KBM-7 (cell line): ENCODE data around the gene CXCR5.

ENCODE experiments used
- DNase-seq: peaks from one replicate; pipeline ENCODE4 v3.0.0-alpha.2; 2015
- in situ Hi-C: fragments of 300-500 bp; cut with MboI; formaldehyde crosslinking; loops from 2 replicates; pipeline ENCODE4 v1.14.3; 2020; ENCODE audit warnings: low sequenced_read_pairs, low pct_unique_long_range_greater_than_20kb, mixed read lengths

Gene CXCR5

DNA sequence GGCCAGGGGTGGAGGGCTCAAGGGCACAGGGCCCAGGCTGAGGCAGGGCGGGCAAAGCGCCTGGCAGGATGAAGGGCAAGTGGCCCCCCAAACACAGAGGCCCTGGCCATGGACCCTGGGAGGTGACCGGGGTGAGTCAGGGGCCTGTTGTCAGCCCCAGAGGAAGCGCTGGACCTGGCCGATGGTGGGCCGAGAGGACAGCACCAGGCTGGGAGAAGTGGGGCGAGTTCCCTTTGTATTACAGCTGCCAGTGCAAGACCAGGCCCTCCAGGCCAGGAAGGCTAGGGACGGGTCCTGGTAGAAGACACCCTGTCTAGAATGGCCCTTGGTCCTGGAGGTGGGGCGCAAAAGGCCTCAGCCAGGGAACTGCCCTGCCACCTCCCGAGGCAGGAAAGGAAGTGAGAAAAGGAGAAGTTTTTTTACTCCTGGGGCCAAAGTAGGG, 12.8 kb downstream of the CXCR5 start:
- in situ Hi-C loops: no loop called here
- DNase-seq: no peak

DNA sequence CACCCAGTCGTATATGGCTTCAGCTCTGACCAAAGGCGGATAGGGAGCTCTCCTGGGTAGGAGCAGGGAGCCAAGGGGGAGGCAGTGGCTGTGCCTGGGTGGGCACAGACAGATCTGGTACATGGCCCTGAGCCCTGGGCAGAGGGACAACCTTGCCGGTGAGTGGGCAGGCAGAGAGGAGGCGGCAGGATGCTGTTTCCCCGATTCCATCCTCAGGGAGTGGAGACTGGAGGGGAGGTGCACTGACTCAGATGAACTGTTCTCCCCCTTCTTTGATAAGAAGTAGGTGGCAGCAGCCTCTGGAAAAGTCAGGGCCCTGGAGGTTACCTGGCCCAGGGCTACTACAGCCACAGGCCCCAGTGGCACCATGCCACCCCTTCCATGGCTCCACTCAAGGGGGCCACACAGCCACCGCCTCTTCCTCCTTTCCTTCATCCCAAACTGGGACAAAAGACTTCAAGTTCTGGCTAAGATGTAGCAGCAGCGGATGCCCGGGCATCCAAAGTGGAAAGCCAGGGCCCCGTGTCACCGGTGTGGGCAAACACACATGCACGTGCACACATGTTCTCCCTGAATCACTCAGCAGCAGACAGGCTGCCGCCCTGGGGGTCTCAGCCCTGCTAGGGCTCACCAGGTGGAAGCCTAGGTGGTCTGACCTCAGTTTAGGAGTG, 13.4 kb downstream of the CXCR5 start:
- no peak for DNase-seq
- in situ Hi-C loops: no loop called here

- in situ Hi-C loops: no loop called here
- DNase-seq: no peak
These were observed 14.1 kb downstream of the CXCR5 start for GRCh38 chr11:118897721-118898310.

- no peak for DNase-seq
- in situ Hi-C loops: no loop called here
These were observed 15.0 kb downstream of the CXCR5 start for GRCh38 chr11:118898400-118899295.

DNA sequence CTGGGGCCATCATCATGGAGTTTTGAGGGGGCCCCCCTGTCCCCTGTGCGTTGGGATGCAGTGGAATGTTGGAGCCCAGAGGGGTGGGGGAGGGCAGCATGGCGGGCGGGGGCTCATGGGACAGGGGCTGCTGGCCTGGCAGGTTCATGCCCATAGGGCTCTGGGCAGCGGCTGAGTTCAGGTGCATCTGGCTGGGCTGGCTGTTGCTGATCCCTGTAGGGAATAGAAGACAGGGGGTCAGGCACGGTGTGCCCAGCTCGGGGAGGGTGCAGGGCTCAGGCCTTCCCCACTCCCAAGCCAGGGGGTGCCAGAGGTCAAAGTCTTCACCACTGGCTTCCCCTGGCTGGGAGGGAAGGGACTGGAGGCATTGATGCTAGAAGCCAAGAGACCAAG, 15.6 kb downstream of the CXCR5 start:
- in situ Hi-C loops: no loop called here
- no peak for DNase-seq

GRCh38 chr11:118899706-118900360, 16.1 kb downstream of the CXCR5 start:
- in situ Hi-C loops: no loop called here
- no peak for DNase-seq

- DNase-seq: no peak
- in situ Hi-C loops: no loop called here
These were observed 17.1 kb downstream of the CXCR5 start for GRCh38 chr11:118900535-118901384.

GRCh38 chr11:118901494-118902335, 18.0 kb downstream of the CXCR5 start:
- in situ Hi-C loops: no loop called here
- no peak for DNase-seq

DNA sequence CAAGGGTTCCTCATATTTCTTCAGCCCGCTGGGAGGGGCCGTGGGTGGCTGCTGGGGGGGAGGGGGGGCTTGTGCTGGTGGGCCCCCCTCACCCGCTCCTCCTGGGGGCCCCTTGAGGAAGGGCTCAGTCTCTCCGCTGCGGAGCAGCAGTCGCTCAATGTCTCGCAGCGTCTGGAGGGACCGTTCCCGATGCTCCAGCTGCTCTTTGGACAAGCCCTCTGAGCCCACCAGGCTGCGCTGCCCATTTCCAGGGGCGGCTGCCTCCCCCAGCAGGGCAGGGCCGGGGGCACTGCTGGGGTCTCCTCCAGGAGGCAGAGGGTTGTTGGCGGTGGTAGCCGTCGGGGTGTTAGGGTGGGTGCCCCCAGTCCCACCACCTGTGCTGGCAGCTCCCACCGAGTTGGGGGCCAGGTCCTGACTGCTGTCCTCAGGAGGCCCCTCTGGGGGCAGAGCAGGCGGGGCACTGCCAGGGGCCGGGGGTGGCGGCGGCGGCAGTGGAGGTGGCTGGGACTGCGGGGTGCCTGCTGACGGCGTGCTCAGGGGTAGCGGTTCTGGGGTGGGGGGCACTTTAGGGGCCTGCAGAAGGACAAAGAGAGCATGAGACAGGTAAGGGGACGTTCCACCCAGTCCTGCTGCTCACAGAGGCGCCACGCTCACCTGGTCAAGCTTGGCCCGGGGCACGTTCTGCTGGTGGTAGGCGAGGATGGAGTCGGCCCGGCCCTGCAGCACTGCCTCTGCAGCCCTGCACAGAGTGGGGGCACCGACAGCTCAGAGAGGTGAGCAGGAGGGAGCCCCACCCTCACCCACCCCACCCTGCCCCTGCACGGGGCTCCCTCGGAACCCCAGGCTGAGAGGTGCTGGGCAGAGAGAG, 18.9 kb downstream of the CXCR5 start:
- in situ Hi-C loops: no loop called here
- no peak for DNase-seq

DNA sequence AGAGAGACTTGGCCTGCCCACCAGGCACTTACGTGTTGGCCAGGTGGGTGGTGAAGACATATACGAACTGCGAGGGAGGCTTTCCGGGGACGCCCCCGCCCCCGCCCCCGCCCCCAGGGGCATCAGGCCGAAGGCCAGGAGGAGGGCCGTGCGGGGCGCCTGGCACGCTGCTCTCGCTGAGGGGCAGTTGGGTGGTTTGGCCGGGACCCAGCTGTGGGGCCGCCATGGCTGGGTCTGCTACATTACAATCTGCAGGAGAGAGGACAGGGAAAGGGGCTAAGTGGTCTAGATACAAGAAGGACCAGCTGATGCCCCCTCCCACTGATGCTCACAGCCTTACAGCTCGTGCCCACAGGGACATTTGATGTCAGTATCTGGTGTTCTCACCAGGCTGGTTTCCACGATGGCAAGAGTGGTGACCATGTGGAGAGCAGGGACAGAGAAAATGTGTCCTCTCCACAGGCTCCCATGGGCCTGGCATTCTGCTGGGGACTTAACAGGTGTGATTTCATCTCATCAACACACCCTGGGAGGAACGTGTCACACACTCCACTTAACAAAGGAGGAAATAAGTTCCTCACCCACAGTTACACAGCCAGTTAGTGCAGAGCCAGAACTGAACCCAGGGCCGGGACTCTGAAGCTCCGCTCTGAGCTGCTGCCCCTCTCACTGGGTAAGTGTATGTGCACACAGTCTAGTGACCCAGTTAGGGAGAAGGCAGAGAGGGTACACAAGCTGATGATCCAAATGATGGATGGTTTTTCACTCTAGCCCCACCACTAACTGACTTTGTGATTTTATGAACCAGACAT, 19.7 kb downstream of the CXCR5 start:
- in situ Hi-C loops: no loop called here
- DNase-seq: no peak

- DNase-seq: peak; percentile 89
- in situ Hi-C loops: no loop called here
These were observed 23.7 kb downstream of the CXCR5 start for GRCh38 chr11:118907051-118908042.

DNA sequence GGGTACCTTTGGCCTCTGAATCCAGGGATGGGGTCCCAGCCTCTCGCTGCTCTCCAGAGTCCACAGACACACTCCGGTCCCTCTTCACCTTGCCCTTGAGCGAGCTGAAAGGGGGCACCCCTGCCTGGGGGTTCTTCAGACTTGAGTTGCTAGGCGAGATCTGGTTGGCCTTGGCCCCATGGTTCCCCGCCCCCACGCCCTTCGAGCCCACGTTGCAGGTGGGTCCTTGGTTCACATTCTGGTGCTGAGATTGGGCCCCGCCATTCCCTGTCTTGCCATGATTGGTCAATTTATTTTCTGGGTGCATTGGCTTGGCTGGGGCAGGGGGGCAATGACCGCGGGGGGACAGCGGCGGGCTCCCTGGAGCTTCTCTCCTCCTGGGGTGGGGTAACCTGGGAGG, 24.6 kb downstream of the CXCR5 start:
- DNase-seq: no peak
- in situ Hi-C loops: no loop called here

DNA sequence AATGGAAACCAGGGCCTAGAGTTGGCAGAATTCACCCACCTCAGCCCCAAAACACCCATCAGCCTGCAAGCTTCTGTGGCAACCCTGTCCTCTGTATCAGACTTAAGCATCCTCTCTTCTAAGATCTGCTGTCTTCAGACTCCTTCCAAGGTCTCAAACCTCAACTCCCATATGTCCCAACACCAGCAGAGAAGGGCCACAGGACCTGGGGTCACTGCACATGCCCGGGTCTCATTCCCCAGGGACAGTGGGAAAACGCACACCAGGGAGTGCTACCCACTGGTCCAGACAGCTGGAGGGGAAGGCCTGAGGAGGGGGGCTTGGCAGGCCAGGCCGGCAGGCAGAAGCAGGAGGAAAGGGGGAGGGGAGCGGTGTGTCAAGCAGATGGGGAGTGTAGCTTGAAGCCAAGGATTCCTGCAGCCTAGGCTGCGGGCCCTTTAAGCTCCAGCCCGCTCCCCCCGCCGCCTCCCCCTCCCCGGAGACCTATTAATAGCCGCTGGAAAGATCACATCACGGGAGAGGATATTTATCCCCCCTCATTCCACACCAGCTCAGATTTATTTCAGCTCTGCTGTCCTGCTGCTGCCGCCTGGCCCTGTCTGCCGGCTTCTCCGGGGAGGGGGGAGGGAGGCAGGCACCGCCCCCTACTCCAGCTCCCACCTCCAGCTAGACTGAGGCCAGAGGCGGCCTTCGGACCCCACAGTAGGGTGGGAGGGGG, 25.4 kb downstream of the CXCR5 start:
- in situ Hi-C loops: no loop called here
- DNase-seq: no peak

- in situ Hi-C loops: no loop called here
- DNase-seq: no peak
These were observed 26.1 kb downstream of the CXCR5 start for GRCh38 chr11:118909619-118910308.
